ENCODE results near the gene CELF5.

Gene CELF5

DNA sequence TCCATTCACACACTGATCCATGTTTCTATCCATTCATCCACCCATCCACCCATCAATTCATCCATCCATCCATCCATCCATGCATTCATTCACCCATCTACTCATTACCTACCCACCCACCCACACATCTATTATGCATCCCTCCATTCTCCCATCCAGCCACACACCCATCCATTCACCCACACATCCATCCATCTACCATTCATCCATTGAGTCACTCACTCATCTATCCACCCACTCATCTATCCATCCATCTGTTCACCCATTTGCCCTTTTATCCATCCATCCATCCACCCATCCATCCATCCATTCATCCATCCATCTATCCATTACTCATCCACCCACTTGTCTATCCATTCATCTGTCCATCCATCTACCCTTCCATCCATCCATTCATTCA is 30.1 kb downstream of the CELF5 start:
- no peak overlapping the region for H3K4me3 ChIP-seq (ENCODE audit: low read depth, low read length)
- TF ChIP-seq, protein P1, sequence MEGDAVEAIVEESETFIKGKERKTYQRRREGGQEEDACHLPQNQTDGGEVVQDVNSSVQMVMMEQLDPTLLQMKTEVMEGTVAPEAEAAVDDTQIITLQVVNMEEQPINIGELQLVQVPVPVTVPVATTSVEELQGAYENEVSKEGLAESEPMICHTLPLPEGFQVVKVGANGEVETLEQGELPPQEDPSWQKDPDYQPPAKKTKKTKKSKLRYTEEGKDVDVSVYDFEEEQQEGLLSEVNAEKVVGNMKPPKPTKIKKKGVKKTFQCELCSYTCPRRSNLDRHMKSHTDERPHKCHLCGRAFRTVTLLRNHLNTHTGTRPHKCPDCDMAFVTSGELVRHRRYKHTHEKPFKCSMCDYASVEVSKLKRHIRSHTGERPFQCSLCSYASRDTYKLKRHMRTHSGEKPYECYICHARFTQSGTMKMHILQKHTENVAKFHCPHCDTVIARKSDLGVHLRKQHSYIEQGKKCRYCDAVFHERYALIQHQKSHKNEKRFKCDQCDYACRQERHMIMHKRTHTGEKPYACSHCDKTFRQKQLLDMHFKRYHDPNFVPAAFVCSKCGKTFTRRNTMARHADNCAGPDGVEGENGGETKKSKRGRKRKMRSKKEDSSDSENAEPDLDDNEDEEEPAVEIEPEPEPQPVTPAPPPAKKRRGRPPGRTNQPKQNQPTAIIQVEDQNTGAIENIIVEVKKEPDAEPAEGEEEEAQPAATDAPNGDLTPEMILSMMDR (IDR thresholded peaks at IDR 0.05; ENCODE audit: insufficient read depth, low read depth, low read length, missing control alignments): no peak
- no peak for DNase-seq (ENCODE audit: low read depth)

DNA sequence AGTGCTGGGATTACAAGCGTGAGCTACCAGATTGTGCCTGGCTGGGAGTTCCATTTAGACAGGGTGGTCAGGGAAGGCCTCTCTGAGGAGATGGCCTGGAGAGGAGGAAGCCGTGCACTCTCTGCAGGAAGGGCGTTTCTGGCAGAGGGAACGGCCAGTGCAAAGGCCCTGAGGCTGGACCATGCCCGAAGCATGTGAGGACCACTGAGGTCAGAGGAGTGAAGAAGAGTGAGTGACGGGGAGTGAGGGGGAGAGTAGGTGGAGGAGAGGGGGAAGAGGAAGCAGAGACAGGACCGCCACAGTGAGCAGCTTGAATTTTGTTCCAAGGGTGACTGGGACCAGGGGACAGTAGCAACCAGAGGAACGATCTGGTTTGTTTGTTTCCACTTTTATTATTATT is 32.6 kb downstream of the CELF5 start:
- DNase-seq (ENCODE audit: low read depth): no peak
- TF ChIP-seq, protein P1 (IDR thresholded peaks at IDR 0.05; ENCODE audit: insufficient read depth, low read depth, low read length, missing control alignments): no peak
- no peak overlapping the region for H3K4me3 ChIP-seq (ENCODE audit: low read depth, low read length)

GRCh38 chr19:3262362-3262761 is 37.9 kb downstream of the CELF5 start:
- no peak for DNase-seq (ENCODE audit: low read depth)
- H3K4me3 ChIP-seq (ENCODE audit: low read depth, low read length): no peak overlapping the region
- TF ChIP-seq, protein P1 (IDR thresholded peaks at IDR 0.05; ENCODE audit: insufficient read depth, low read depth, low read length, missing control alignments): no peak

- TF ChIP-seq, protein P1 (IDR thresholded peaks at IDR 0.05; ENCODE audit: insufficient read depth, low read depth, low read length, missing control alignments): no peak
- H3K4me3 ChIP-seq (ENCODE audit: low read depth, low read length): no peak overlapping the region
- DNase-seq (ENCODE audit: low read depth): no peak
Observed at GRCh38 chr19:3263866-3264265, 39.4 kb downstream of the CELF5 start.

GRCh38 chr19:3265432-3265831 is 41.0 kb downstream of the CELF5 start:
- no peak for DNase-seq (ENCODE audit: low read depth)
- TF ChIP-seq, protein P1 (IDR thresholded peaks at IDR 0.05; ENCODE audit: insufficient read depth, low read depth, low read length, missing control alignments): no peak
- H3K4me3 ChIP-seq (ENCODE audit: low read depth, low read length): no peak overlapping the region

DNA sequence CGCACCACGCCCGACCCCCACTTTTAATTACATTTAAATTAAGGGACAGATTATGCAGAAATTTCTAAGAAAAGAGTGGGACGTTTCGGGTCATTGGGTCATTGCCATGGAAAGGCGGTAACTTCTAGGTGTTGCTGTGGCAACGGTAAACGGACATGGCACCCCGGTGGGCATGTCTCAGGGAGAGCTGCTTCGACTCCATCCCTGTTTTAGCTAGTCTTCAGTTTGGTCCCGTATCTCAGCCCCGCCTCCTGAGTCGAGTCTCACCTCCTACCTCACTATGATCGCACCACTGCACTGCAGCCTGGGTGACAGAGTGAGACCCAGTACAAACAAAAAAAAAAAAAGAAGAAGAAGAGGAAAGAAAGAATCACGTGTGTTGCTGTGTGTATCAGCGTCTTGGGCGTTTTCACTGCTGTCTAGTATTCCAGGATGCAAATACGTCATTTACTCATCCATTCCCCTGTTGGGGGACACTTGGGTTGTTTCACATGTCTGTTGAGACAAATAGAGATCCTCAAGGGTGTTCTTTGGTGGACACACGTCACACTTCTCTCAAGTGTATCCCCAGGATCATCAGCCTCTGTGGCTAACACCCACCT is 41.7 kb downstream of the CELF5 start:
- H3K4me3 ChIP-seq (ENCODE audit: low read depth, low read length): no peak overlapping the region
- no peak for DNase-seq (ENCODE audit: low read depth)
- TF ChIP-seq, protein P1 (IDR thresholded peaks at IDR 0.05; ENCODE audit: insufficient read depth, low read depth, low read length, missing control alignments): no peak

Measured in GM12865 (cell line).